NB4 (cell line): ENCODE results near the gene CDK14.

ENCODE experiments used
- CTCF ChIP-seq: IDR thresholded peaks from one replicate; pipeline ENCODE4 v1.5.1; 2012; ENCODE audit warnings: low read depth, low read length
- MAX ChIP-seq: IDR thresholded peaks from 2 replicates; pipeline ENCODE4 v1.6.1; 2011; ENCODE audit warnings: low read depth, low read length
- MYC ChIP-seq: IDR thresholded peaks from 2 replicates; pipeline ENCODE4 v1.6.1; 2011; ENCODE audit warnings: low read depth, low read length
- POLR2A ChIP-seq: IDR thresholded peaks from 2 replicates; pipeline ENCODE4 v1.6.1; 2011; ENCODE audit warnings: mild to moderate bottlenecking; ENCODE audit not compliant: insufficient read length; ENCODE audit errors: extremely low read depth

- TF ChIP-seq CTCF (no peak), MYC (no peak), POLR2A (no peak), MAX (no peak)
Measured at GRCh38 chr7:90850066-90850465, 253.9 kb downstream of the CDK14 start.
